ENCODE results near the gene ACOT7. TPM values are rescaled to one million over a fixed set of nuclear protein-coding genes. Genes with fewer than 3 reads are reported as not detected.

ACOT7 gene
- total and polyA plus RNA-seq, 2 experiments from 2014 or later, result 167 to 169 TPM

DNA sequence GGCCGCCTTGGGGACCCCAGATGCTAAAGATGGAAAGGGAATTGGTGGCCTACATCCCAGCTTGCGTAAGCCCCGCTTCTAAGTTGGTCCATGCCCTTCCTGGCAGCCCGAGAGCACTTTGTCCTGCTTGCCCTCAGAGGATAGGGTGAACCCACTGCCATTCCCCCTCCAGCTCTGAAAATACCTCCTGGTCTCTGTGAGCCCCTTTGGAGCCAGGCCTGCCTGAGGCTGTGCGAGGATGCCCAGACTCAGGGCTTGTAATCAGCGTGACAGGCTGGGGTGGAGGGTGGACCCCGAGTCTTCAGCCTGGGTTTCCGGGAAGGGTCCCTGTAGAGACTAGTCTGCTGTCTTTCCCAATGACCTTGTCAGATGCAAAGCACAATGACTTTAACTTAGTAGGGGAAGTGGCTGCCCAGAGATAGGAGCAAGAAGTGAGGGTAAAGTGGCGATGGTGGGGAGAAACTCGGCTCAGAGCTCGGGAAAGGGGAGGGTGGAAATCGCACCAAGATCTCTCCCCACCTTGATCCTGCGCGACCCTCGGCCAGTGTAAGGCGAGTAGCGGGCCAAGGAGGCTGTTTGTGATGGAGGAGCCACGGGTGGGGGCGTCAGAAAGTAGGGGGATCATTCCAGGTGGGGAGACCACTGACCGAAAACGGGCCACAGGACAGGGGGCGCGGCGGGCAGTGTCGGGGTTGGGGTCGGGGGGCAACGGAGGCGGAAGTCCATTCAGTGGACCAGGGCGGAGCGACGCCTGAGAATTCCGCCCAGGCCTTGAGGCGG lies 152.3 kb downstream of the ACOT7 start:
- peaks cover 31% of the 10 kb centered on the region for H3F3A ChIP-seq (replicated peaks; ENCODE audit: low read depth)
- H3K9me2 ChIP-seq (ENCODE audit: insufficient read depth), result no peaks in the 10 kb centered on the region
- peaks cover 40% of the 10 kb centered on the region for H3K4me1 ChIP-seq (ENCODE audit: insufficient read depth)
- no peaks in the 10 kb centered on the region for H3K36me3 ChIP-seq (ENCODE audit: insufficient read depth)
- H3K9me3 Mint-ChIP-seq, result no peaks in the 10 kb centered on the region
- no peaks in the 10 kb centered on the region for H4K20me1 ChIP-seq (replicated peaks; ENCODE audit: insufficient read depth)
- no peak for DNase-seq (ENCODE audit: low spot score)
- peak overlapping the region; percentile 83 for H3K4me3 ChIP-seq
- peaks cover 48% of the 10 kb centered on the region for H3K4me1 Mint-ChIP-seq
- H3K4me2 ChIP-seq, result peak overlapping the region; percentile 98
- peak overlapping the region; percentile 97 for H3K27ac ChIP-seq (ENCODE audit: low read depth)
- TF ChIP-seq ZNF114 (CRISPR knock-in tag; IDR thresholded peaks at IDR 0.05) (no peak), ZNF331 (CRISPR knock-in tag; IDR thresholded peaks at IDR 0.05; ENCODE audit: low read depth) (no peak), NANOG (IDR thresholded peaks at IDR 0.05; ENCODE audit: borderline replicate concordance) (no peak), STAT1 (IDR thresholded peaks at IDR 0.05; ENCODE audit: unreplicated experiment) (no peak)
- TF ChIP-seq, protein P1, sequence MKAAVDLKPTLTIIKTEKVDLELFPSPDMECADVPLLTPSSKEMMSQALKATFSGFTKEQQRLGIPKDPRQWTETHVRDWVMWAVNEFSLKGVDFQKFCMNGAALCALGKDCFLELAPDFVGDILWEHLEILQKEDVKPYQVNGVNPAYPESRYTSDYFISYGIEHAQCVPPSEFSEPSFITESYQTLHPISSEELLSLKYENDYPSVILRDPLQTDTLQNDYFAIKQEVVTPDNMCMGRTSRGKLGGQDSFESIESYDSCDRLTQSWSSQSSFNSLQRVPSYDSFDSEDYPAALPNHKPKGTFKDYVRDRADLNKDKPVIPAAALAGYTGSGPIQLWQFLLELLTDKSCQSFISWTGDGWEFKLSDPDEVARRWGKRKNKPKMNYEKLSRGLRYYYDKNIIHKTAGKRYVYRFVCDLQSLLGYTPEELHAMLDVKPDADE (IDR thresholded peaks at IDR 0.05), result no peak
- peaks cover 38% of the 10 kb centered on the region for H3K27me3 Mint-ChIP-seq (ENCODE audit: insufficient read depth, low read depth, poor library complexity)
- H3K36me3 Mint-ChIP-seq (ENCODE audit: low read depth), result no peaks in the 10 kb centered on the region
- no peak overlapping the region for H2AFZ ChIP-seq
- H3K4me3 Mint-ChIP-seq, result peak overlapping the region; percentile 50
- no peak for ATAC-seq
- H3K27me3 ChIP-seq (ENCODE audit: insufficient read depth), result peaks cover 23% of the 10 kb centered on the region
- H3K27ac Mint-ChIP-seq, result peak overlapping the region; percentile 25
- H3K79me2 ChIP-seq (replicated peaks; ENCODE audit: insufficient read depth), result peaks cover 5% of the 10 kb centered on the region; the same call in 1 of the 2 replicates

DNA sequence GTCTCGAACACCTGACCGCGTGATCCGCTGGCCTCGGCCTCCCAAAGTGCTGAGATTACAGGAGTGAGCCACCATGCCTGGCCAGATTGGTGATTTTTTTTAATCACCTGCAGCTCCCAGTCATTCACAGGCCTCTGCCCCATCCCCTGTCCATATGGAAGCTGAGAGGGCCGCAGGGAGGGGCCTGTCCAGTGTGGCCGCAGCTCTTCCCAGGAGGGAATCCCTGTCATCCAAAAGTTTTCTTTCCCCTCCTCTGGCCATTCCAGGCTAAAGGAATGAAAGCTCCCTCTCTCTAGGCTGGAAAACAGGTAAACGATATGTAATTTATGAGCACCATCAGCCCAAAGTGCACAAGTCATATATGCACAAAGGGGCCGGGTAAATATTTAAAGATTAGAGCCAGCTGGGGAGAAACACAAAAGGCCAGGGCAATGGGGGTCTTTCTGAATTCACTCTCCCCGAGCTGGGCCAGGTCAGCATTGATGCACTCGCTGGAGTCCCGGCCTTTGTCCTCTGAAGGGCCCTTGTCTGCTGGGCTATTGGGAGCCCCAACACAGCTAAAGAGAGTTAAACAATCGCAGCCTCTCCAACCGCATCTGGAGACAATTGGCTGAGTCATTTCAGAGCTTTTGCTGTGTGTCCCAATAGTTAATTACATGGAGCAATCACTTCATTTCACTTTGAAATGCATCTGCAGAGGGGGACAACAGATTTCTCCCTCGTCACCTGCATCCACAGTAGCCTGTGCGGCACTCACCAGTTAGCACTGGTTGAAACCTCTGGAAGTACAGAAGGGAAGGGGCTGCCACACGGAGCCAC lies 153.4 kb downstream of the ACOT7 start:
- peaks cover 9% of the 10 kb centered on the region for H3K79me2 ChIP-seq (replicated peaks; ENCODE audit: insufficient read depth)
- Mint-ChIP-seq H3K36me3 (ENCODE audit: low read depth) (no peaks in the 10 kb centered on the region), H3K27ac (peak overlapping the region; percentile 98), H3K27me3 (ENCODE audit: insufficient read depth, low read depth, poor library complexity) (peaks cover 42% of the 10 kb centered on the region), H3K9me3 (no peaks in the 10 kb centered on the region), H3K4me3 (peak overlapping the region; percentile 63), H3K4me1 (peaks cover 46% of the 10 kb centered on the region)
- H2AFZ ChIP-seq, result no peak overlapping the region
- H3K4me3 ChIP-seq, result peak overlapping the region; percentile 83
- ATAC-seq (peak; percentile 7), DNase-seq (ENCODE audit: low spot score) (peak; percentile 71)
- peak overlapping the region; percentile 97 for H3K27ac ChIP-seq (ENCODE audit: low read depth)
- 0 out of 2 replicates have a peak, but pooled peaks cover under 1% of the 10 kb centered on the region for H4K20me1 ChIP-seq (replicated peaks; ENCODE audit: insufficient read depth)
- H3F3A ChIP-seq (replicated peaks; ENCODE audit: low read depth), result peaks cover 28% of the 10 kb centered on the region
- TF ChIP-seq CREB1 (CRISPR knock-in tag; IDR thresholded peaks at IDR 0.05; ENCODE audit: low read depth), result no peak
- TF ChIP-seq POLR2AphosphoS5 (IDR thresholded peaks at IDR 0.05; ENCODE audit: low read depth), result 0 out of 2 replicates have a peak, but pooled peaks have one; percentile 12
- H3K36me3 ChIP-seq (ENCODE audit: insufficient read depth), result no peaks in the 10 kb centered on the region
- H3K4me2 ChIP-seq, result peak overlapping the region; percentile 98
- H3K4me1 ChIP-seq (ENCODE audit: insufficient read depth), result peaks cover 41% of the 10 kb centered on the region
- peaks cover 23% of the 10 kb centered on the region for H3K27me3 ChIP-seq (ENCODE audit: insufficient read depth)
- H3K9me2 ChIP-seq (ENCODE audit: insufficient read depth), result no peaks in the 10 kb centered on the region

All from GM23338 (cell line).